Urinary bladder (tissue), 4 donors: Measurements from ENCODE around the gene LAMB1. TPM values are rescaled to one million over a fixed set of nuclear protein-coding genes. Genes with fewer than 3 reads are reported as not detected.

Experiments used
- DNase-seq: peaks from one replicate; pipeline ENCODE4 v3.0.0-alpha.2; 2015; ENCODE audit errors: extremely low spot score
- H3K27ac ChIP-seq: one replicate; pipeline ENCODE4 v1.5.1; 2013; ENCODE audit warnings: low read depth, mild to moderate bottlenecking, moderate library complexity
- H3K36me3 ChIP-seq: one replicate; pipeline ENCODE4 v1.6.1; 2013; ENCODE audit warnings: mild to moderate bottlenecking, moderate library complexity; ENCODE audit not compliant: insufficient read depth
- H3K4me1 ChIP-seq: one replicate; pipeline ENCODE4 v1.6.1; 2013; ENCODE audit warnings: mild to moderate bottlenecking, moderate library complexity; ENCODE audit not compliant: insufficient read depth
- H3K4me3 ChIP-seq: one replicate; pipeline ENCODE4 v1.5.1; 2013; ENCODE audit warnings: low read depth, low read length
- WGBS: extraction: QIAGEN DNeasy Blood & Tissue Kit; methylation state at CpG from one replicate; pipeline ENCODE4 v1.1.7; 2013; 5-methylcytosine and 5-hydroxymethylcytosine counted together
- polyA plus RNA-seq: library from polyadenylated mRNA; stranded (reverse); fragments of 200-250 nt; gene quantifications from one replicate; pipeline ENCODE4 v1.2.3, GENCODE V29; 2013
- total RNA-seq: library from RNA; depleted of rRNA; stranded (reverse); fragments of >200 nt; gene quantifications from one replicate; pipeline ENCODE4 v1.2.3, GENCODE V29; 2014
- donor health status: healthy with polysubstance abuse.
- donor health status: healthy.

Gene LAMB1
- total and polyA plus RNA-seq, 2 donors, result 233 to 323 TPM

DNA sequence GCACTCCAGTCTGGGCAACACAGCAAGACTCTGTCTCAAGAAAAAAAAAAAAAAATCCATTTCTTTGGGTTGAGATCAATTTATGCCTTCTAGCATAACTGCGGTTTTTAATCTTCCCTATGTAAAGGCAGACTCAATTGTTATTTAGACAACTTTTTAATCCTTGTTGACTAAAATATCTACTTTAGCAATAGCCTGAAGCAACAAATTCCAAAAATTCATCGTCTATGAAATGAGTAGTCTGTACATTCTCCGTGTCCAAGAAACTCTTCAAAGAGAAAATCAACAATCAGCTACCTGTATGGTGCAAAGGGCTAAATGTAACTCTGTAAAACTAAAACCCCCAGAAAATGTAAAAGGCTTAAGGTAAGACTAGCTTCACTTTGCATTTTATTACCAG is 22.8 kb downstream of the LAMB1 start:
- peaks cover 4% of the 10 kb centered on the region for H3K36me3 ChIP-seq
- H3K27ac ChIP-seq, result no peak overlapping the region
- DNase-seq, result no peak
- no peaks in the 10 kb centered on the region for H3K4me1 ChIP-seq
- 92% methylated on average over 3 of the region's 3 CpGs for WGBS
- no peak overlapping the region for H3K4me3 ChIP-seq

GRCh38 chr7:107978815-107979408 is 24.0 kb downstream of the LAMB1 start:
- DNase-seq, result no peak
- H3K27ac ChIP-seq, result no peak overlapping the region
- peaks cover 6% of the 10 kb centered on the region for H3K36me3 ChIP-seq
- H3K4me1 ChIP-seq, result no peaks in the 10 kb centered on the region
- 84% methylated on average over 5 of the region's 5 CpGs for WGBS
- no peak overlapping the region for H3K4me3 ChIP-seq

GRCh38 chr7:107977048-107977447 is 25.9 kb downstream of the LAMB1 start:
- H3K4me3 ChIP-seq, result no peak overlapping the region
- no peak overlapping the region for H3K27ac ChIP-seq
- H3K36me3 ChIP-seq, result peaks cover 6% of the 10 kb centered on the region
- no peaks in the 10 kb centered on the region for H3K4me1 ChIP-seq
- WGBS, result 86% methylated on average over 4 of the region's 4 CpGs
- DNase-seq, result no peak

DNA sequence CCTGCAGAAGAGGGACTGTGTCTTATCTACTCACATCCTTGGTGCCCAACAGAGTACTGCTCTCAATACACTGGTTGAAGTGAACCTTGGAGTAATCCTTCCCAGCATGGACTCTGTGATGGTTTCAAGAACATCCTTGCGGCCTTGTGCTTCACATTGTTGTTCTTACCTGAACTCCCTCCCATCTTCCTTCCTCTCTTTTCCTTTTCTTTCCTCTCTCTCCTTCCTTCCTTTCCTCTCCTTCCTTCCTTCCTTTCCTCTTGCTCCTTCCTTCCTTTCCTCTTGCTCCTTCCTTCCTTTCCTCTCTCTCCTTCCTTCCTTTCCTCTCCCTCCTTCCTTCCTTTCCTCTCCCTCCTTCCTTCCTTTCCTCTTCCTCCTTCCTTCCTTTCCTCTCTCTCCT is 26.3 kb downstream of the LAMB1 start:
- Histone ChIP-seq H3K4me1 (no peaks in the 10 kb centered on the region), H3K36me3 (peaks cover 6% of the 10 kb centered on the region), H3K27ac (no peak overlapping the region), H3K4me3 (no peak overlapping the region)
- WGBS, result 45% methylated on average over 1 of the region's 1 CpG
- no peak for DNase-seq

GRCh38 chr7:107975394-107976013 is 27.5 kb downstream of the LAMB1 start:
- Histone ChIP-seq H3K4me1 (peaks cover 2% of the 10 kb centered on the region), H3K36me3 (peaks cover 6% of the 10 kb centered on the region)
- WGBS, result 88% methylated on average over 13 of the region's 13 CpGs

GRCh38 chr7:107973861-107974260 is 29.1 kb downstream of the LAMB1 start:
- DNase-seq, result no peak
- no peak overlapping the region for H3K4me3 ChIP-seq
- peaks cover 6% of the 10 kb centered on the region for H3K36me3 ChIP-seq
- peaks cover 2% of the 10 kb centered on the region for H3K4me1 ChIP-seq
- H3K27ac ChIP-seq, result no peak overlapping the region

More at GRCh38 chr7:107975394-107976013, 27.5 kb downstream of the LAMB1 start:
- H3K27ac ChIP-seq, result no peak overlapping the region
- no peak for DNase-seq
- H3K4me3 ChIP-seq, result no peak overlapping the region

GRCh38 chr7:107972941-107973376 is 30.0 kb downstream of the LAMB1 start:
- Histone ChIP-seq H3K4me1 (peaks cover 2% of the 10 kb centered on the region), H3K27ac (no peak overlapping the region), H3K36me3 (peaks cover 6% of the 10 kb centered on the region), H3K4me3 (no peak overlapping the region)
- WGBS, result 69% methylated on average over 8 of the region's 8 CpGs
- DNase-seq, result no peak

DNA sequence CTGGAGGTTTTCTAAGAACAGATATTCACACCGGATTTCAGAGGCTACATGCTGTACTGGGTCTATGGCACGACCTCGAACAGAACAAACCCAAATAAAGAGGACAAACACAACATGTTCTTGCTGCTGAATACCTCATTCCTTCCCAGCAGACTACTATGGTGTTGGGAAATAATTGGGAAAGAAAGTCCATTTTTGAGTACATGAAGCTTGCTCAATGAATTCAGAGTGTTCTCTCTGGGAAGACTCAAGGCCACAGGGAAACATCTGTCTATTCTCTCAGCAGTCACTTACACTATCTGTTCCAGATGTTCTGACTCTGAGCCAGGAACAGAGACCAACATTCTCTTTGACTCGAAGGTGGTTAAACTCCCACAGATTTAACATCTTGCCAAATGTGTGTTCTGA is 30.9 kb downstream of the LAMB1 start:
- Histone ChIP-seq H3K27ac (no peak overlapping the region), H3K36me3 (peaks cover 2% of the 10 kb centered on the region), H3K4me1 (peaks cover 2% of the 10 kb centered on the region), H3K4me3 (no peak overlapping the region)
- WGBS, result 18% methylated on average over 4 of the region's 4 CpGs
- DNase-seq, result peak; percentile 90

DNA sequence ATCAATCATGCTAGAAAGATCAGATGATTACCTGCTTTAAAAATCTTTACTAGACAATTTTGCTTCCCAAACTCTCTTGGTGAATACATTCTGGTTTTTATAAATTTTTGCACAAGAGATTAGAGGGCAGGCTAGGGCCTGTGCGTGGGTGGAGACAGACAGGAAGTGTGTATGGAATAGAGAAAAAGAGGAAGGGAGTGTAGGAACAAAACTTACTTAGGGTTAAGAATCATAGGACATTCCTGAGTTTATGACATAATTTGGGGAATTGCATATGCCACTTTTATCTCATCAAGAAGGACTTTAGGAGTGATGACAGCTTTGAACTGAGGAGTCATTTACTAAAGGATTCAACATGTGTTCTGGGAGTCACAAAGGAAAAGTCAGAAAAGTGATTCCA is 31.3 kb downstream of the LAMB1 start:
- no peak for DNase-seq
- 39% methylated on average over 1 of the region's 1 CpG for WGBS
- Histone ChIP-seq H3K4me1 (peaks cover 2% of the 10 kb centered on the region), H3K4me3 (no peak overlapping the region), H3K36me3 (peaks cover 2% of the 10 kb centered on the region), H3K27ac (peak overlapping the region; percentile 51)

DNA sequence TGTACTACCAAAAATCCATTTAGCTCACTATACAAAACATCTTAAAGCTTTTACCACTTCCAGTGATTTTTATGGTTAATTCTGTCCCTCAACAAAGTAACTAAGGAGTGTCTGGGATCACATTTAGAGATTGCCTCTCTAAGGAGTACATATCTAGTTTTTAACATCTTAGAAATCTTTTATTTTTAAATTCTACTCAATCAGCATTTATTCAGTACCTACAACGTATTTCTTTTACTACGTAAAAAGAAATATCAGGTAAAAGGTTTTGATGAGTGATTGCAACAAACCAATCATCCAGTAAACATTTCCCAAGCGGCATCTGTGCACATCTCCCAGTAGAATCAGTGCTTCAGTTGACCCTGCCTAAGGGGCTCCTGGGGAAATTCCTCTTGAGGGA is 31.9 kb downstream of the LAMB1 start:
- DNase-seq, result no peak
- Histone ChIP-seq H3K27ac (peak overlapping the region; percentile 51), H3K4me1 (peaks cover 2% of the 10 kb centered on the region), H3K36me3 (peaks cover 2% of the 10 kb centered on the region), H3K4me3 (no peak overlapping the region)
- WGBS, result 83% methylated on average over 3 of the region's 3 CpGs

GRCh38 chr7:107969856-107970255 is 33.1 kb downstream of the LAMB1 start:
- 54% methylated on average over 6 of the region's 6 CpGs for WGBS
- Histone ChIP-seq H3K4me1 (peaks cover 2% of the 10 kb centered on the region), H3K27ac (no peak overlapping the region), H3K36me3 (peaks cover 2% of the 10 kb centered on the region), H3K4me3 (no peak overlapping the region)
- no peak for DNase-seq

- WGBS, result 84% methylated on average over 3 of the region's 3 CpGs
- Histone ChIP-seq H3K4me3 (no peak overlapping the region), H3K27ac (no peak overlapping the region), H3K4me1 (peaks cover 2% of the 10 kb centered on the region), H3K36me3 (no peaks in the 10 kb centered on the region)
- no peak for DNase-seq
Observed at GRCh38 chr7:107968449-107968848, 34.5 kb downstream of the LAMB1 start.

DNA sequence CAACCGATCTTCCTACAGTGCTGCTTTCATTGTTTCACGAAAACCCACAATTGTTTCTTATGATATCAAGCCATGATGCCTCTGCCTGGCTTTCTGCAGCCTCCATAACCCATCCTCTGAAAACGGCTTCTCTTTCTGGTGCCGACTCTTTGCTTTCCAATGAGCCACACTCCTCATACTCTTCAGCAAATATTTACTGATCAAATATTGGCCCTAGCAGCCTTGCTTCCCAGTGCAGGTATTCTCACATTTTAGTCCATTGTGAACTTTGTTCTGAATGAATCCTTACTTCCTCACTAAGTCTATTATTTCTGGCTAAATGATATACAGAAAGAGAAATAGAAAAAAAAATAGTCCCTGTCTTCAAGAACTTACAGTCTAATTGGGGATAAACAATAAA is 35.5 kb downstream of the LAMB1 start:
- peaks cover 2% of the 10 kb centered on the region for H3K4me1 ChIP-seq
- H3K27ac ChIP-seq, result no peak overlapping the region
- no peak for DNase-seq
- 84% methylated on average over 4 of the region's 4 CpGs for WGBS
- H3K36me3 ChIP-seq, result no peaks in the 10 kb centered on the region
- H3K4me3 ChIP-seq, result no peak overlapping the region

DNA sequence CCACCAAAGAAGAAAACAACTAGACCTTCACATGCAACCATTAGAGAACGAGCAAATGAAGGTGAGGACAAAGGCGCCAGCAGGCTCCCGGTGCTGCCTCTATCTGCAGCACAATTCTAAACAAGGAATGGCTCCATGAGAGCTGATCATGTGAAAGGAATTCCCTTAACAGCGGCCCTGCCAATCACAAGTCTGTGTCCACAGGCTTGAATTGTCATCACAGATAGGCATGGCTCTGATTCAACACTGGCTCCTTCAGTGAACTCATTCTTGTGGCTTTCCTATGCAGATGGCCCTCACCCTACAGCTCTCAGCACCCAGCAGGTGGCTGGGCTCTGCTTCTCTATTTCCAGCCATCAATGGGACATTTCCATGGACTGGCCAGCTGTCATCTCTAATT is 36.2 kb downstream of the LAMB1 start:
- DNase-seq, result no peak
- H3K4me3 ChIP-seq, result no peak overlapping the region
- no peak overlapping the region for H3K27ac ChIP-seq
- H3K36me3 ChIP-seq, result no peaks in the 10 kb centered on the region
- peaks cover 2% of the 10 kb centered on the region for H3K4me1 ChIP-seq
- WGBS, result 73% methylated on average over 4 of the region's 4 CpGs
